Testis (tissue), 2 donors: Measurements from ENCODE around the gene NKAIN2.

Experiments used
- CTCF ChIP-seq, 3 experiments: fragments of 450-650 bp in 2 of 3; fragments of 200-600 bp in 1 of 3; sonication (generic) in 1 of 3; IDR thresholded peaks; one replicate each; pipeline ENCODE4 v1.5.1; 2016 to 2019; ENCODE audit warnings: antibody characterized with exemption in 3 of 3, mild to moderate bottlenecking in 2 of 3, moderate library complexity in 1 of 3
- POLR2A ChIP-seq: fragments of 450-650 bp; IDR thresholded peaks from one replicate; pipeline ENCODE4 v1.6.1; 2017; ENCODE audit warnings: antibody characterized with exemption, mild to moderate bottlenecking, moderate library complexity

GRCh38 chr6:124273701-124274100, 470.0 kb downstream of the NKAIN2 start:
- TF ChIP-seq CTCF (IDR thresholded peaks at IDR 0.05) (no peak), POLR2A (no peak)
